HuH-7.5 (cell line): ENCODE measurements around the gene HMX3.

ENCODE experiments used
- DNase-seq: peaks from one replicate; pipeline ENCODE4 v3.0.0; 2011; ENCODE audit warnings: low spot score

The HMX3 gene

GRCh38 chr10:123134915-123135414 lies 805 bp upstream of the HMX3 start:
- no peak for DNase-seq

GRCh38 chr10:123136221-123136805 lies 543 bp downstream of the HMX3 start:
- DNase-seq, result no peak

GRCh38 chr10:123136806-123137642 lies 1.3 kb downstream of the HMX3 start:
- DNase-seq, result no peak

- no peak for DNase-seq
Observed at GRCh38 chr10:123139165-123139520, 3.4 kb downstream of the HMX3 start.

- peak; percentile 94 for DNase-seq
Observed at GRCh38 chr10:123139521-123140163, 3.9 kb downstream of the HMX3 start.

GRCh38 chr10:123140164-123140982 lies 4.6 kb downstream of the HMX3 start:
- DNase-seq, result no peak

- DNase-seq, result no peak
Observed at GRCh38 chr10:123140983-123141390, 5.2 kb downstream of the HMX3 start.

GRCh38 chr10:123141791-123142700 lies 6.3 kb downstream of the HMX3 start:
- no peak for DNase-seq

GRCh38 chr10:123142701-123143161 lies 7.0 kb downstream of the HMX3 start:
- DNase-seq, result no peak

- DNase-seq, result no peak
Observed at GRCh38 chr10:123143162-123143824, 7.5 kb downstream of the HMX3 start.

GRCh38 chr10:123143825-123144168 lies 8.0 kb downstream of the HMX3 start:
- DNase-seq, result no peak

GRCh38 chr10:123144697-123145541 lies 9.1 kb downstream of the HMX3 start:
- no peak for DNase-seq

GRCh38 chr10:123145542-123146012 lies 9.8 kb downstream of the HMX3 start:
- no peak for DNase-seq

GRCh38 chr10:123146013-123146893 lies 10.5 kb downstream of the HMX3 start:
- no peak for DNase-seq

- DNase-seq, result no peak
Observed at GRCh38 chr10:123146894-123147634, 11.3 kb downstream of the HMX3 start.

GRCh38 chr10:123147635-123148413 lies 12.1 kb downstream of the HMX3 start, which contains the start of gene HMX2:
Gene HMX2, plus strand, starts transcription at chr10:123148136. Its CDS starts 243 bp downstream, at chr10:123148379.
- DNase-seq, result no peak
